ENCODE results near the gene CCER1.
"Not testable (repeated sequence)": the region's sequence is repeated elsewhere in the genome, so short reads cannot be mapped to it uniquely, and the experiment has no call there.

Gene CCER1, protein sequence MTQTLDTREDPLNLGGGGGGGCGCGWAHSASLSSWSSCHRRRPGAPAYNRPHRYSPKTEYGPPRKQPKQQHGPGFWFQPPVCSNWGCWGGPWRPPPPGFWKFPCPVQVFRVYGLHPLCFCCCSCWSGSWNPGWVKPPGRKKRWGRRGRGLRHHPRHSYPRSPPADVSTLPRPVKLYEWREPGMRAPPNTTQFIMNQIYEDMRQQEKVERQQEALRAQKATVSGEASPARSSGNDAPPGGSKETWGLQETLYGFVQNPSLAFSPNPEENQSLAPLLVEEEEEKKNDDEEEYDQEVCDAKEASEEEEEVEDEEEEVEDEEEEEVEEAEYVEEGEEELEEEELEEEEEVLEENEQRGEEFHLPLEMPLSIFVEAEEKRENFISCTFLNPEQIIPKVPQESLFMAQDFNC

DNA sequence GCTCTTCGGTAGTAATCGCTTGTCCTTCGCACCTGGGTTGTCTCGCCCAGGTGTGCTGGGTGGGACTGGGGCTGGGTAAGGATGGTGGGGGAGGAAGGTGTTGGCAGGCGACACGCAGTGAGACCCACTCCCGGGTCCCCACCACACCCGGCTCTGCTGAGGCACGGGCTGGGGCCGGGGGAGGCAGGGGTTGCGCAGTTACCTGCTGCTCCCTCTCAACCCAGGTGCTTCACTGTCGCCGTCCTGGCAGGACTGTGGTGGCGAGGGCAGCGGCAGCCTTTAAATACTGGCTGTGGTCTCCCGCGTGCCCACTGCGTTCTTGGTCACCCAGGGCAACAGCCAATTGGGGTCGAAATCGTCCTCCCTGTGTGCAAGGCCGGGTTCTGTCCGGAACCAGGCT lies at the start of gene CCER1:
CCER1 (minus strand) TSS at position 256 of the 400 bp plus-strand sequence. CDS start 434 bp downstream, outside the sequence.
- no peak for DNase-seq

DNA sequence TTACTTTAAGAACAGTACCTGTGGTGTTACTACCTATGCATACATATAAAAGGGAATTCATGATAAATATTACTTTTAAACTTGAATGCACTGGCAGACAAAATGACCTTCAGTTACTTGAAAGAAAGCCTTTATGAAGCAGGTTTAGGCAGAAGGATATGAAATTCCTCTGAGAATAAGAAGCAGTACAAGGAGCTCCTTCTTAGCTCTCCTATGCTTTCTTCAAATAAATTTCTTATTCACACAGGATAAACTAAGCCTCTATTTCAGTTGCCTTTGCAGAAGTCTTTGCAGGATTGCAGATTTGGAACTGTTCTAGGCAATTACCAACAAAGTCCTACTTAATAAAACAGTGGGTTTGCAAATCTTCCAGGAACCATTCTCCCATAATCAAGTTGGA lies 48.8 kb upstream of the CCER1 start:
- DNase-seq: no peak

DNA sequence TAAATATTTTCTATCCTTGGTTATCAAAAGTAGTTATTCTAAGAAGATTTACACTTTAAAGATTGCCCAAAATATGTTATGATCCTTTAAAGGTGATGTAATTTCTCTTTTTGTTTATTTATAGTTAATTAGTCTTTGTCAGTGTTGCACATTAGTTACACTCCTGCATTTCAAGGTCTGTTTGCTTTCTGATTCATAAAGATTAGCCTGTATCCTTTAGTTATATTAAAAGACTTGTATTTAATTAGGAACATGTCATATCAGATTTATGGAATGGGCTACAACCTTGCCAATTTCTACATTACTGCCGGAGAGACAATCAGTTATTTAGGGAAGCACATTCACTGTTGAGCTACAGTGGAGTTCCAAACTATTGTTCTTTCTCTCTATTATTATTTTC lies 46.3 kb upstream of the CCER1 start:
- no peak for DNase-seq

DNA sequence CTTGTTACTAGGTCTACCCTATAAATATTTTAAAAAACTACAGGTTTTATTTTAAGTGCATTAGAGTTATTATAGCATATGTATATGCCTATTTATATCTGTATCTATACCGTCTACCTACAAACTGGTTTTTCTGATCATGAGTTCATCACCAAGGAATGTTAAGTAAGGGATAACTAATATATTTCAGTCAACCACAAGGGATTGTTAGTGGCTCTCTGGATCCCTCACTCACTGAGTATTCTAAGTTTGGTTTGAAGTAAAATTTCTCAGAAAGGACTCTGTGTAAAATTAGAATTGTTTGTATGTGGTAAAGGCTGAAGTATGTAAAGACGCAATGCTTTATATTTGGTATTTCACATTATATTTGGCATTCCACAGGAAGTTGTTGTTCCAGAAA lies 45.0 kb upstream of the CCER1 start:
- no peak for DNase-seq

DNA sequence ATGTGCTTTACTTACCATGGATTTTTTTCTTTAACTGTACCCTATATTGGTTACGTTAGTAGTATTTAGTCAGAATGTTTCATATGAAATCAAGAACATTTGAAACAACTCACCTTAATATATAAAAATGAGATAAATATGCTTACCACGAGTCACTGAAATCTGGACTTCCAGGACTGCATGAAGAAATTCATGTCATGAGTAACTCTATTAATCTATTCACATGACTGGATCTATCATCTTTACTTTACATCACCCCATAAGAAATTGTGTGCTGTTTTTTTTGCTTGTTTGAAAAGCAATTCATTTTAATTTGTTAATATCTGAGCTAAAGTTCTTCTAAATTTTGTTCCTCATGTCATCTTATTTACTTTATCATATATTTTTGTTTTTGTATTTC lies 44.6 kb upstream of the CCER1 start:
- no peak for DNase-seq

DNA sequence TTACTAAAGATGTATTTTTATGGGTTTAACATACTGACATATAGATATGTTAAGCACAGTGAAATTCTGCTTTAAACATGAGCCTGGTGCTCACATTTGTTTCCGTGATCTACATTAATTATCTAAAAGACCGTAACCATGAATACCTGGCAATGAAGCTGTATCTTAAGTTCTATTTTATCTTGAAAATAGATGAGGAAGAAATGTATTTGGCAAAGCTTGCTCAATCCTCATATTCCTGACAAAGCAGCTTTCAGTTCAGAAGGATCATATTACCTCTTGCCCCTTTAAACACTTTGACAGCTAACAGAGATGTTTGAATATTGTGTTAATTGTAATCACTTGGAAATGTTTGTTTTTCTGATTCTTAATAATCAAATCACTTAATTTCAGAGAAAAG lies 40.0 kb upstream of the CCER1 start:
- DNase-seq: no peak

DNA sequence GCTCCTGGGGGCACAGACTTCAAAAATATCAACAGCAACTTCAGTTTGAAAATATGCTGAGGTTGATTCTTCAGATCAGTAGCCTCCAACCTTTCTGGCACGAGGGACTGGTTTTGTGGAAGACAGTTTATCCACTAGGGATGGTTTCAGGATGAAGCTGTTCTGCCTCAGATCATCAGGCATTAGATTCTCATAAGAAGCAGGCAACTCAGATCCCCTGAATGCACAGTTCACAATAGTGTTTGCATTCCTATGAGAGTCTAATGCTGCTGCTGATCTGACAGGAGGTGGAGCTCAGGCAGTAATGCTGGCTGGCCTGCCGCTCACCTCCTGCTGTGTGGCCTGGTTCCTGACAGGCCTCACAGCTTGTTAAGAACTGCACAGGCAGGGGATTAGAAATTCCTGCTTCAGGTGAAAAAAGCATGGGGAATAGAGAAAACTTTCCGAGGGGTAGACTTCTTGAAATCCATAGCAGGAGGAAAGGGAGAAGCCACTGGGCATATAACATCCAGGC lies 37.0 kb upstream of the CCER1 start:
- DNase-seq: no peak

DNA sequence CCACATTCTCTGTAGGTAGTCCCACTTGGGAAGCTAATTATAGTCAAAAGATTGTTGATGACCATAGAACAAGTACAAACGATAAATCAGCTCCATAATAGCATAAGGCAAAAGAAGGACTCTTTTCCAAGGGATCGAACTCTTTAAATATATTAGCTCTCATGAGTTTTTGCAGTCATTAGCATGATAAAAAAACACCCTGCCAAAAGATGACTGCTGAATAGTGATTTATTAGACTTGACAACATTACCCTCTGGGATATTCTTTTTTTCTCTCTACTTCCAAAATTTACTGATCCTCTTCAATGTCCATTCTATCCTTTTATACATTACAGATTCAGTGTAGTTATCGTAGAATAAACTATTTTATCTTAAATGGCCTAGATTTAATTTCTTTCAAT lies 35.6 kb upstream of the CCER1 start:
- no peak for DNase-seq

DNA sequence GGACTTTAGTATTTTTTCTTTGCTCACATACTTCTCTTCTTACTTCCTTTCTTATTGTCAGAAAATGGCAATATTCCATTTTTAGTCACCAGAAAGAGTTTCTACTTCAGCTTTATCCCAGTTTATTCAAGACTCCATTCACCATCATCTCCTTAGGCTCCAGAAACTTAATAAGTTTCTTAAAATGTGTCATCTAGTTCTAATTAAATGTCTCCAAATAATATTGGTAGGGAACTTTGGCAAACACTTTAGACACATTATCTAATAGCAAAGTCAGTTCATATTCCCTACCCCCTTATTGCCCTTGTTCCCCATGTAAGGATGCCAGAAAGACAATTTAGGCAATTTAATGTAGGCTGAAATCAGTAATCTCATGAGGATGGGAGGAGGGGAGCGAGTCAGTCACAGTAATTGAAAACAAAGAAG lies 34.7 kb upstream of the CCER1 start:
- no peak for DNase-seq

DNA sequence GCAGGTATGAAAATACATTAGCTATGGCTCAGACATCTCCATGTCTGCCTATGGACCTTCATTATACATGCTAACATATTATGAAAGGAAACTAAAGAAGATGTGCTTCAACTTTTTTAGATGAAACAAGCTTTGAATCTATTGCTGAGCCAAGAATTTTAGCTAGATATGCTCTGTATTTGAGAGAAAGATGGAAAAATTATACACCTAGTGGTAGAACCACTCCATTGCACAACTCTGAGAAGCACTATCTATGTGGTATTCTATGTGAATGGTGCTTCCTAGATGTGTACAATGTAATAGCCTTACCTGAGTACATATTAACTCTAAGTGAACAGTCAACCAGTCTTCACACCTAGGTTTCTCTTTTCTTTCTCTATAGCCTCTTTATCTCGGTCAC lies 32.5 kb upstream of the CCER1 start:
- no peak for DNase-seq

DNA sequence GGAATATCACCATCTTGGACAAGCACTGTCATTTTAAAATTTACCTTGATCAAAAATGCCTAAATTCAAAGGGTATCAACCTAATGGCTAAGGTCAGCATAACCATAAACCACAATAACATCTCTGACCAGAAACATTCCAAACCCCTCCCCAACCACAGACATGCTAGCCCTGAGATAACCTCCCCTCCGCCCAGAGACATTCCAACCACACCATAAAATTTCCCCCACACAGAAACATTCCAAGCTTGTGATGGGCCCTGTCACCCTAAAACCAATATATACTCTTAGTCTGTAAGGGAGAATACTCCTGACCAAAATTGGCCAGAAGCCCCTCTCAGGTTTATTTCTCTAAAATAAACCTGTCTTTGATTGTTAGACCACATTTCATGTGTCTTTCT lies 32.1 kb upstream of the CCER1 start:
- no peak for DNase-seq

DNA sequence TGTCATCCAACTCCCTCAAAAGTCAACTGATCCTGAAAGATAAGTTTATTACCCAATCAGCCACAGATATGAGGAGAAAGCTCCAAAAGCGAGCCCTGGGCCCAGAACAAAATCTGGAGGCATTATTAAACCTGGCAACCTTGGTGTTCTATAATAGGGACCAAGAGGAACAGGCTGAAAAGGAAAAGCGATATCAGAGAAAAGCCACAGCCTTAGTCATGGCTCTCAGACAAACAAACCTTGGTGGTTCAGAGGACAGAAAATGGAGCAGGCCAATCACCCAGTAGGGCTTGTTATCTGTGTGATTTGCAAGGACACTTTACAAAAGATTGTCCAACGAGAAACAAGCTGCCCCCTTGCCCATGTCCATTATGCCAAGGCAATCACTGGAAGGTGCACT lies 30.4 kb upstream of the CCER1 start:
- not testable (repeated sequence) for DNase-seq

DNA sequence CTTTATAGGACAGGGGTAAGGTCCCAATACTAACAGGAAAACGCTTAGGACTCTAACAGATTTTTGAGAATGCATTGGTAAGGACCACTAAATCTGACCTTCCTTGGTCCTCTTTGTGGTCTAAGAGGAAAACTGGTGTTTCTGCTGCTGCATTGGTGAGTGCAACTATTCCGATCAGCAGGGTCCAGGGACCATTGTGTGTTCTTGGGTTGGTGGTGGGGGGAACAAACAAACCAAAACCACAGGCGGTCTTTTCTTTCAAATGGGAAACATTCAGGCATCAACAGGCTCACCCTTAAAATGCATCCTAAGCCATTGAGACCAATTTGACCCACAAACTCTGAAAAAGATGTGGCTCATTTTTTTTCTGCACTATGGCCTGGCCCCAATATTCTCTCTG lies 29.1 kb upstream of the CCER1 start:
- DNase-seq: no peak

DNA sequence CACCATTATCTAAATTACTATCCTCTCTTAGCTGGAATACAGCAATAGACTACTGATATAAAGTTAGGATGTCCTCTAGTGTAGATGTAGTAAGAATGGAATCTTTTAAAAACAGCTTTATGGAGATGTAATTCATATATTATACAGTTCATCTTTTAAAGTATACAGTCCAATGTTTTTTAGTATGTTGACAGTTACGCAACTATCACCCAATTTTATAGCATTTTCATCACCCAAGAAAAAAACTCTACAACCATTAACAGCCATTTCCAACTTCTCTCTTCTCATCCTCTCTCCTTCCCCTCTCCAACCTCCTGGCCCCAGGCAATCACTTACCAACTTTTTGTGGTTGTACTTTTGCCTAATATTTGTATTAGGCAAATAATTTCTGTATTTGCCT lies 27.2 kb upstream of the CCER1 start:
- no peak for DNase-seq

DNA sequence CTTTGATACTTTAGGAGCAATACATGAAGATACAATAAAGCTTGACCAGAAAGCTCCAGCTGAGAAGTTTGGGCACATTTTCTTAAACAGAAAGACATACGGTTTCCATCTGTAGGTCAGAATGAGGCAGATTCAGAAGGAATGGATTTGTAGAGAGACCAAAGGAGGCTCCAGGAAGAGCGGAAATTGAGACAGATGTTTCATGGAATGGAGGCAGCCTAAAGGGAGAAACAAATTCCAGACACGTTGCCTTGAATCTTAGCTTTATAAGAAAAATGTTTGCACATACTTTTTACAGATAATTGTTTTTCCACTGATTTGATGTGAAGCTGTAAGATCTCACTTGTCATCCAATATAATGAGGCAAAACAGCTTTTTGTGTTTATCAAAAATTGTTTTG lies 25.0 kb upstream of the CCER1 start:
- no peak for DNase-seq

DNA sequence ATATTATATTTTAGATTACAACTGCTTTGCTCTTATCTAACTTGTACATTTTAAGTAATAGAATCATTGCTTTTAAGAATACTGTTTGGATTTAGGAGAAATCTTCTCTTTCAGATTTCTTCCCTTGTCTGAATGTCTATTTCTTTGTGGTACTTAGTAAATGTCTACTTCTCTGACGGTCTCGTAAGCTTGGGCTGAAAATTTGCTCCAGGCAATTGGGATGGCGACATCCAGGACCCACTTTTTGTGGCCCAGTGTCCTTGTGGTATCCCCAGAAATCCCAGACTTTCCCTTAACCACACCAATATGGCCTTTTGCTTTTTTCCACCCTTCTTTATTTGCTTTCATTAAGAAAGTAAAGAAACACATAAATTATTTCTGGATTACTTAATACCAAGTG lies 24.0 kb upstream of the CCER1 start:
- no peak for DNase-seq

DNA sequence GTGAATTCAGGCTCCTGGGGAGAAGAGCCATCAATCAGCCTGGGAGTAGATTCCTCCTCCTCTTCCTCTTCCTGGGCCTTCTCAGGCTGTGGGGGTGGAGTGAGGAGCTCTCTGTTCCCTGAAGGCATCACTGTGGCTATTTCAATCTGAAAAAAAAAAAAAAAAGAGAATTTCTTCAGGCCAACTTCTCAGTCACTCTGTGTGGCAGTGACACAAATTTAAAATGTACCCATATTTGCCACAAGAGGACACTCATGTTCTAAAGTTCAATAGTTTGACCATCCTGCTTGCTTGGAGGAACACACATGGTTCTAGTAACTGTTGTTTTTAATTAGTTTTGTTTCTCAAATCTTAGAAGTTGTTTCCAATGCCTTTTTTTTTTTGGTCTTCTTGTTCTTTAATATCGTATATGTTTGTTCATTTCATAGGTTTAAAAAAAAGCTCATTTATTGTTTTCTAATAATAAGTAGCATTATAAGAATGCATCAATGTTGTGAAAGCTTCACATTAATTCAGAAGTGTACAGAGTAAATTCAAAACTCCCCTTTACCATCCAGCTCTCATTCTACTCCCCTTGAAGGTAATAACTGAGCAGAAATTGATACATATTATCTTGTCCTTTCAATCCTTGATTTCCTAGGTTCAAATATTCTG lies 23.3 kb upstream of the CCER1 start:
- DNase-seq: peak in 1 of 2 experiments; percentile 11

DNA sequence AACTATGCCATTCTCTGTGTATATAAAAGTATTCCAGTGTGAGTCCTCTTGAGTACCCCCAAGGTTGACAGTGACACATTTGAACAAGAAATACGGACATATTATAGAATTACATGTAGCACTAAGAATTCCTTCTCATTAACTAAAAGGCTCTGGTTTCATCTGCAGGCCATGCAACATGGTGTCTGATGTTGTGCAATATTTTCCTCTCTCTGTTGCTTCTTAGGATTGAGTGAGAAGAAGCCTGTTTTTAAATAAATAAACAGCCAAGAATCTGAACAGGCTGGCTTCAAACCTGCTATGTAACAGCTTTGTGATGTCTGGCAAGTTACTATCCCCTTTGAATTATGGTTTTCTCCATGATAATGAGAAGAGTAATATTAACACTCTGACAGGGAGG lies 22.2 kb upstream of the CCER1 start:
- DNase-seq: no peak

DNA sequence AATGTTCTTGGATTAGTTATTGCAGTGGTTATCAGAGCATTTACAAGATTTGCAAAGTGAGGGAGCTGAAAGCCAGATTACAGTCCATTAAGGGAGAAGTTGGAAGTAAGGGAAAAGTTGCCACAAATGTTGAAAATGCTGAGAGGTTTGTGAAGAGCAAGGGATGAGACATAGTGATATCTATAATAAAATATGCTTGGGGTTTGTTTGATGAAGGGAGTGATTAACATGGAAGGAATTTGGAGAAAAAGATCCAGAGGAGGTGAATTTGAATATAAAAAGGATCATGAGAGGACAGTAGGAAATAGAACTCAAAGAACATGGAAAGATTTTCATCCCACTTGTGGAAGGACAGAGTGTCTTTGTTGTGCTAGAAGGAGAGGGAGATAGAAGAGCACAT lies 19.3 kb upstream of the CCER1 start:
- DNase-seq: no peak

DNA sequence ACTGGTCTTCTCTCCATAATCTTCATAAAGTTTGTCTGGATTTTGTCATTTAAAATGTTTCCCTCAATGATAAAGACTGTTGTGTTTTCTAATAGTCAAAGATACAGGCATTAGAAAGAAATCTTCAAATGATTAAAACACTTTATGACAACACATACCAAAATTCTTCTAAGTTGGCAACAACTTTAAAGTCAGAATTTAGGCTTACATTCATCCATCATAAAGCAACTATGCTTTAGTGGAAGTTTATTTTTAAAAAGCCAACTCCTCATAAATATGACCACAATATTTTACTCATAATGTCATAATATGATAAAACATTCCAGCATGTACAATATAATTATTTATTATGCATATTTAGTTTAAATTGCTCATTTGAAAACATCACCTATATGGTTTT lies 17.2 kb upstream of the CCER1 start:
- no peak for DNase-seq

DNA sequence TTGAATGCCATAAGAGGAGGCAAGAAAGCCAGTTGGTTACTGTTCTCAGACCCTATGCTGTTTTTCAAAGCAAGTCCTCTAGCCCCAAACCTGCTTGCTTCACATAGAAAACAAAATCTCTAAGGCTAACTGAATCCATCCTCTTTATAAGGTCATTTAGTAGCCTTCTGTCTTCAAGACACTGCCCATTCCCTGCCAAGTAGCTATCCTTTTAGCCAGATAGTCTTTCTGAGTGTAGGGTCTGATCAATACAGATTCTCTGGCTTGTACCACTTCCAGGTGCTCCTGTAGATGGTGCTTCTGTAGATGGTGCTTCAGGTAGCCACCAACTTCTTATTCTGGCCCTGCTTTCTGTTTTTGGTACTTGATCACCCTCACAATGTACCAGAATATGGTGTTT lies 15.9 kb upstream of the CCER1 start:
- DNase-seq: no peak

DNA sequence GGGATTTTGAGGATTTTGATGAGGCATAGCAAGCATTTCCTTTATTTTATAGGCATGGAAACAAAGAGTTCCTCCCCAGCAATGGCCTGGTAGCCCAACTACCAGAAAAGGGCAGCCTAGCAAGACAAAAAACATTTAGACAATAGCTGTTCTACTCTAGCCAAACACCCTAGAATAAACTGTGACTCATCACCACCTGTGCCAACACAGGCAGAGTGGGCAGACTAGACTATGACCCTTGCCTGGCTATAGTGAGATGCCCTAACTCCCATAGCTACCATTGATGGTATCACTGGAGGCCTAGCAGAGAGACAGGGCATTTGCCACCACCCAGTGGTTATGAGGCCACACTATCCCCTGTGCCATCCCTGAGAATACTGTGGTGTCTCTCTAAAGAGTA lies 15.5 kb upstream of the CCER1 start:
- DNase-seq: no peak

DNA sequence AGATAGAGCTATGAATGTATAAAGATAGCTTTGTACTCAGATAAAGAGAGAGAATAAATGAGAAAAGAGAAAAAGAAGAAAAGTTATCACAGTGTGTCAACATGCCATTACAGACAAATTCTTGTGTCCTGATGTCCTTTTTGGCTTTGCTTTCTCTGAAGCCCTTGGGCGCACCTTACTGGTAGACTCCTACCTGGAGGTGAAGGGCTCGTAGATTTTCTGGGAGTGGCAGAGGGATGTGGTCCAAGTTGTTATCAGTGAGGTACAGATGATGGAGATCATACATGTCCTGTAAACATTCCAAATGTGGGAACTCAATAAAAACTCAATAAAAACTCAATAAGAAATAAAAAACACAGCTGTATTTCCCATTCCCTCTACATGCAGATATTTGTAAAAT lies 14.9 kb upstream of the CCER1 start:
- DNase-seq: no peak

DNA sequence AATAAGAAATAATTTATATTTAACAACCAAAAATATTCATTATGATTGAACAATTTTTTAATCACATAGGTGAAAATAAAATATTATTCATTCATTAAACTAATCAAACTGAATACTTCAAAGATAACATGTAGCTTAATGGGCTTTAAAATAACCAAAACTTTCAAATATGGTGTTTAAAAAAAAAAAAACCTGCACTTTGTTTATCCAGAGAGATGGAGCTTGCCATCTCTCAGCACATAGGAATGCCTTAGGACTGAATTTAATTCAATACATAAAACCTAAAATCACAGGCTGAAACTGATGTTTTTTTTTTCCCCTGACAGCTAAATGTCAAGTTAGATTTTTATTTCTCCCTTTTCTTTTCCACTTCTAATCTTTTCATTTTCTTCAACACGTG lies 14.4 kb upstream of the CCER1 start:
- no peak for DNase-seq

DNA sequence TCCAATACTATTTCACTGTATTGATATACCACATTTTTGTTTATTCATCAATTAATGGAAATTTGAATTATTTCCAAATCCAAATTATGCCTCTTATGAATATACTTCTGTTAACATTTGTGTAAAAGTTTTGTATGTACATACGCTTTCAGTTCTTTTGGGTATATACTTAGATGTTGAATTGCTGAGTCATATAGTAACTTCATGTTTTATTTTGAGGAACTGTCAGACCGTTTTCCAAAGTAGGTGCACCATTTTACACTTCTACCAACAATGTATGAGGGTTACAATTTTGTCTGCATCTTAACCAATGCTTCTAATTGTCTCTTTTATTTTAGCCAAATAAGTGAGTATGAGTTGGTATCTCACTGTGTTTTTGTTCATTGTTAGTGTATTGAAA lies 10.2 kb upstream of the CCER1 start:
- DNase-seq: no peak

All from cerebellar nuclear complex (tissue), 1 donor.